Uterus (tissue), 2 donors: Measurements from ENCODE around the gene SPDYE4.

ENCODE experiments used
- POLR2A ChIP-seq, 2 donors: fragments of 450-650 bp; IDR thresholded peaks; one replicate each; pipeline ENCODE4 v1.6.1; 2016; ENCODE audit warnings: antibody characterized with exemption in 2 of 2, mild to moderate bottlenecking in 1 of 2, moderate library complexity in 1 of 2
- TF ChIP-seq, protein P1 (sequence below), 4 experiments: fragments of 200-600 bp in 2 of 4; fragments of 450-650 bp in 2 of 4; sonication (generic) in 2 of 4; IDR thresholded peaks; one replicate each; pipeline ENCODE4 v1.5.1; 2016 to 2019; ENCODE audit warnings: antibody characterized with exemption in 4 of 4, mild to moderate bottlenecking in 2 of 4, moderate library complexity in 1 of 4

DNA sequence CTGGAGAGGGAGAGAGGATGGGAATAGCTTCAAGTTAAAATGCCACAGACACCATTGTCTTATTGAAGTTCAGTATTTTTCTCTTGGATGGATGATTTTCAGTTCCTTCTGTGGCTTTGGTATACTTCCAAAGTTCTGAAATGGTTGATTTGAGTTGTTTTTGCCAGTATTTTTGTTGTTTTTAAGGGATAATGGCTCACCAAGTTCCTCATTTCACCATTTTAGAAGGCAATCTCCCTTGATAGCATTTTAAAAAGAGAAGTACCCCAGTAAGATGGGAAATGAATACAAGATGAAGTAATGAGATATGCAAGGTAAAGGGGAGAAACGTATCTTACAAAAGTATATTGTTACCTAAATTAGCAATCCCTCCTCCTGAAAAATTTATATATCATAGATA, 18.5 kb upstream of the SPDYE4 start:
- TF ChIP-seq, protein P1, sequence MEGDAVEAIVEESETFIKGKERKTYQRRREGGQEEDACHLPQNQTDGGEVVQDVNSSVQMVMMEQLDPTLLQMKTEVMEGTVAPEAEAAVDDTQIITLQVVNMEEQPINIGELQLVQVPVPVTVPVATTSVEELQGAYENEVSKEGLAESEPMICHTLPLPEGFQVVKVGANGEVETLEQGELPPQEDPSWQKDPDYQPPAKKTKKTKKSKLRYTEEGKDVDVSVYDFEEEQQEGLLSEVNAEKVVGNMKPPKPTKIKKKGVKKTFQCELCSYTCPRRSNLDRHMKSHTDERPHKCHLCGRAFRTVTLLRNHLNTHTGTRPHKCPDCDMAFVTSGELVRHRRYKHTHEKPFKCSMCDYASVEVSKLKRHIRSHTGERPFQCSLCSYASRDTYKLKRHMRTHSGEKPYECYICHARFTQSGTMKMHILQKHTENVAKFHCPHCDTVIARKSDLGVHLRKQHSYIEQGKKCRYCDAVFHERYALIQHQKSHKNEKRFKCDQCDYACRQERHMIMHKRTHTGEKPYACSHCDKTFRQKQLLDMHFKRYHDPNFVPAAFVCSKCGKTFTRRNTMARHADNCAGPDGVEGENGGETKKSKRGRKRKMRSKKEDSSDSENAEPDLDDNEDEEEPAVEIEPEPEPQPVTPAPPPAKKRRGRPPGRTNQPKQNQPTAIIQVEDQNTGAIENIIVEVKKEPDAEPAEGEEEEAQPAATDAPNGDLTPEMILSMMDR (IDR thresholded peaks at IDR 0.05) = no peak
- no peak for TF ChIP-seq POLR2A (IDR thresholded peaks at IDR 0.05)
